Caco-2 (cell line): ENCODE results near the gene PM20D1. TPM values are rescaled to one million over a fixed set of nuclear protein-coding genes. Genes with fewer than 3 reads are reported as not detected.

Experiments used
- BruUV-seq: library from RNA; stranded (reverse); fragments of 400-500 nt; replicated peaks from 2 replicates; lab custom pipeline; 2021; lab: Mats Ljungman, UMichigan
- CTCF ChIA-PET: fragments of 300-600 bp; sonication (Branson Sonifier 250); formaldehyde crosslinking; loops from one replicate; lab custom pipeline; 2022; ENCODE audit warnings: antibody characterized with exemption; lab: Charles Lee
- POLR2A ChIA-PET: fragments of 300-600 bp; sonication (Branson Sonifier 250); formaldehyde crosslinking; loops from one replicate; lab custom pipeline; 2022; ENCODE audit warnings: antibody characterized with exemption; lab: Charles Lee
- DNase-seq, 2 experiments: peaks; one replicate each; pipeline versions ENCODE4 v3.0.0 to v3.0.0-alpha.2; 2020 to 2022
- H3K27me3 ChIP-seq: replicated peaks from 2 replicates; pipeline ENCODE4 v1.6.0; 2011; ENCODE audit warnings: low read length; ENCODE audit not compliant: control insufficient read depth, insufficient read depth
- H3K36me3 ChIP-seq: 2 replicates; pipeline ENCODE4 v1.5.1; 2011; ENCODE audit warnings: low read length; ENCODE audit not compliant: control insufficient read depth, insufficient read depth
- H3K4me1 ChIP-seq: fragments of 250-450 bp; sonication (Bioruptor Pico); 2 replicates; pipeline ENCODE4 v1.5.1; 2020; ENCODE audit warnings: mild to moderate bottlenecking
- H3K4me3 ChIP-seq: 2 replicates; pipeline ENCODE4 v1.5.1; 2011; ENCODE audit warnings: low read depth, mild to moderate bottlenecking, control low read depth, low read length
- H3K9me3 ChIP-seq: fragments of 250-450 bp; sonication (Bioruptor Pico); 2 replicates; pipeline ENCODE4 v1.5.1; 2020; ENCODE audit warnings: mild to moderate bottlenecking, moderate library complexity
- H3K27ac Mint-ChIP-seq: one replicate; pipeline ENCODE4 v1.8.0; 2022; ENCODE audit warnings: mixed read lengths; ENCODE audit not compliant: unreplicated experiment
- H3K27me3 Mint-ChIP-seq: one replicate; pipeline ENCODE4 v1.8.0; 2022; ENCODE audit warnings: mixed read lengths; ENCODE audit not compliant: insufficient read depth, unreplicated experiment
- H3K36me3 Mint-ChIP-seq: one replicate; pipeline ENCODE4 v1.8.0; 2022; ENCODE audit warnings: mild to moderate bottlenecking, mixed read lengths; ENCODE audit not compliant: insufficient read depth, unreplicated experiment
- H3K4me1 Mint-ChIP-seq: one replicate; pipeline ENCODE4 v1.8.0; 2022; ENCODE audit warnings: low read depth, mixed read lengths; ENCODE audit not compliant: unreplicated experiment
- H3K4me3 Mint-ChIP-seq: one replicate; pipeline ENCODE4 v1.8.0; 2022; ENCODE audit warnings: mild to moderate bottlenecking, moderate library complexity, mixed read lengths; ENCODE audit not compliant: unreplicated experiment
- H3K9me3 Mint-ChIP-seq: one replicate; pipeline ENCODE4 v1.8.0; 2022; ENCODE audit warnings: mixed read lengths; ENCODE audit not compliant: unreplicated experiment
- intact Hi-C: fragments of 100-400 bp; cut with micrococcal nuclease; formaldehyde crosslinking; loops from one replicate; pipeline ENCODE4 v1.10.0; 2022; ENCODE audit not compliant: unreplicated experiment
- total RNA-seq: library from RNA; stranded (reverse); gene quantifications from 2 replicates; pipeline ENCODE4 v1.2.3, GENCODE V29; 2022
- TF ChIP-seq, protein P1 (sequence below), 2 experiments: fragments of 200-600 bp in 1 of 2; IDR thresholded peaks; 1 replicate in 1 of 2; 2 replicates in 1 of 2; pipeline versions ENCODE4 v1.5.1 to v1.8.0; 2011 to 2022; ENCODE audit warnings: antibody characterized with exemption in 1 of 2, control low read depth in 1 of 2, inconsistent platforms in 1 of 2, low read depth in 1 of 2, low read length in 1 of 2, mild to moderate bottlenecking in 1 of 2, moderate library complexity in 1 of 2; ENCODE audit not compliant: insufficient read depth in 1 of 2, severe bottlenecking in 1 of 2, unreplicated experiment in 1 of 2

The PM20D1 gene
- total RNA-seq, 1 experiment from 2014 or later: not detected

DNA sequence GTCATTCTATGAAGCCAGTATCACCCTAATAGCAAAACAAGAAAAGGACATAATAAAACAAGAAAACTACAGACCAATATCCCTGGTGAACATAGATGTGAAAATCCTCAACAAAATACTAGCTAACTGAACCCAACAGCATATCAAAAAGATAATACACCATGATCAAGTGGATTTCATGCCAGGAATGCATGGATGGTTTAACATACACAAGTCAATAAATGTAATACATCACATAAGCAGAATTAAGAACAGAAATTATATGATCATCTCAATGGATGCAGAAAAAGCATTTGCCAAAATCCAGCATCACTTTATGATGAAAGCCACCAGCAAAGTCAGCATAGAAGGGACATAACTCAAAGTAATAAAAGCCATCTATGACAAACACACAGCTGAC is 6.5 kb upstream of the PM20D1 start:
- BruUV-seq: no TSS peak
- ChIA-PET CTCF (no interaction called here), POLR2A (no interaction called here)
- Mint-ChIP-seq H3K27me3 (peaks cover 3% of the 10 kb centered on the region), H3K9me3 (peaks cover 19% of the 10 kb centered on the region), H3K36me3 (no peaks in the 10 kb centered on the region), H3K4me3 (no peak overlapping the region), H3K4me1 (peaks cover 16% of the 10 kb centered on the region), H3K27ac (no peak overlapping the region)
- intact Hi-C loops: no loop called here
- TF ChIP-seq, protein P1, sequence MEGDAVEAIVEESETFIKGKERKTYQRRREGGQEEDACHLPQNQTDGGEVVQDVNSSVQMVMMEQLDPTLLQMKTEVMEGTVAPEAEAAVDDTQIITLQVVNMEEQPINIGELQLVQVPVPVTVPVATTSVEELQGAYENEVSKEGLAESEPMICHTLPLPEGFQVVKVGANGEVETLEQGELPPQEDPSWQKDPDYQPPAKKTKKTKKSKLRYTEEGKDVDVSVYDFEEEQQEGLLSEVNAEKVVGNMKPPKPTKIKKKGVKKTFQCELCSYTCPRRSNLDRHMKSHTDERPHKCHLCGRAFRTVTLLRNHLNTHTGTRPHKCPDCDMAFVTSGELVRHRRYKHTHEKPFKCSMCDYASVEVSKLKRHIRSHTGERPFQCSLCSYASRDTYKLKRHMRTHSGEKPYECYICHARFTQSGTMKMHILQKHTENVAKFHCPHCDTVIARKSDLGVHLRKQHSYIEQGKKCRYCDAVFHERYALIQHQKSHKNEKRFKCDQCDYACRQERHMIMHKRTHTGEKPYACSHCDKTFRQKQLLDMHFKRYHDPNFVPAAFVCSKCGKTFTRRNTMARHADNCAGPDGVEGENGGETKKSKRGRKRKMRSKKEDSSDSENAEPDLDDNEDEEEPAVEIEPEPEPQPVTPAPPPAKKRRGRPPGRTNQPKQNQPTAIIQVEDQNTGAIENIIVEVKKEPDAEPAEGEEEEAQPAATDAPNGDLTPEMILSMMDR (IDR thresholded peaks at IDR 0.05; ENCODE audit: insufficient read depth in 1 of 2, low read depth in 1 of 2, low read length in 1 of 2, severe bottlenecking in 1 of 2, unreplicated experiment in 1 of 2): no peak
- H3K4me3 ChIP-seq: no peak overlapping the region
- H3K36me3 ChIP-seq: no peaks in the 10 kb centered on the region
- 0 out of 2 replicates have a peak, but pooled peaks cover 7% of the 10 kb centered on the region for H3K4me1 ChIP-seq
- no peaks in the 10 kb centered on the region for H3K27me3 ChIP-seq
- H3K9me3 ChIP-seq: peaks cover 17% of the 10 kb centered on the region
- DNase-seq: no peak

DNA sequence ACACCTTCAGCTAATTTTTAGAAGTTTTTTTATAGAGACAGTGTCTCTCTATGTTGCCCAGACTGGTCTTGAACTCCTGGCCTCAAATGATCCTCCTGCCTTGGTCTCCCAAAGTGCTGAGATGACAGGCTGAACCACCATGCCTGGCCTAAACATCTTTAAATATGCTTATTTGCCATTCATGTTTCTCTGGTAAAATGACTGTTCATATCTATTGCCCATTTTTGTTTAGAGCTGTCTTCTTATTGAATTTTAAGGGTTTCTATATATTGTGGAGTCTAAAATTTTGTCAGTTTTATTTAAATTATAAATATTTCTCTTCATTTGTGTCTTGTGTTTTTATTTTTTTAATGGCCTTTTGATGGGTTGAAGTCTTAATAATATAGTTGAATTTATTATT is 3.0 kb upstream of the PM20D1 start:
- BruUV-seq: no TSS peak
- Mint-ChIP-seq H3K27ac (no peak overlapping the region), H3K4me3 (no peak overlapping the region), H3K27me3 (peaks cover 3% of the 10 kb centered on the region), H3K36me3 (no peaks in the 10 kb centered on the region), H3K9me3 (peaks cover 19% of the 10 kb centered on the region), H3K4me1 (peaks cover 10% of the 10 kb centered on the region)
- no peak overlapping the region for H3K4me3 ChIP-seq
- TF ChIP-seq, protein P1 (IDR thresholded peaks at IDR 0.05; ENCODE audit: insufficient read depth in 1 of 2, low read depth in 1 of 2, low read length in 1 of 2, severe bottlenecking in 1 of 2, unreplicated experiment in 1 of 2): no peak
- no peak for DNase-seq
- H3K36me3 ChIP-seq: no peaks in the 10 kb centered on the region
- POLR2A ChIA-PET: no interaction called here
- H3K4me1 ChIP-seq: 0 out of 2 replicates have a peak, but pooled peaks cover 2% of the 10 kb centered on the region
- intact Hi-C loops: no loop called here
- CTCF ChIA-PET: no interaction called here
- no peaks in the 10 kb centered on the region for H3K27me3 ChIP-seq
- H3K9me3 ChIP-seq: peaks cover 17% of the 10 kb centered on the region

DNA sequence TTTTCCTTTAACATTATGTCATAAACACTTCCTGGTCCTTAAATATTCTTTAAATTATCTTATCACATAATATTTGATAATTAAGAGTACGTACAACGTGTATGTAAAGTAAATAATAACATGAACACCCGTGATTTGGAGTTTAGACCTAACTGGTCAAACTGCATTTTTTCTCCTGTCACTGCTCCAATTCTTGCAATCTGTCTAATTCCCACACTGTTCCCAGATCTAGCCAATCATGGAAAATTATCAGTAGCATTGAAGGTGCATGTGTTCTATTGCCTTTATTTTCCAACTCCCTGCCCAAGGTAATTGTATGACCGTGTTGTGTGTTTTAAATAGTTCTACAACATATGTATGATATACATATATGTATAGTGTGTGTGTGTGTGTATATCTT is 2.1 kb upstream of the PM20D1 start:
- no peaks in the 10 kb centered on the region for H3K4me1 ChIP-seq

More for the DNA sequence above, 2.1 kb upstream of the PM20D1 start:
- H3K36me3 ChIP-seq: no peaks in the 10 kb centered on the region
- no TSS peak for BruUV-seq
- CTCF ChIA-PET: no interaction called here
- Mint-ChIP-seq H3K4me3 (no peak overlapping the region), H3K9me3 (peaks cover 18% of the 10 kb centered on the region), H3K27ac (no peak overlapping the region), H3K36me3 (no peaks in the 10 kb centered on the region), H3K27me3 (peaks cover 3% of the 10 kb centered on the region), H3K4me1 (peaks cover 5% of the 10 kb centered on the region)
- intact Hi-C loops: no loop called here
- H3K9me3 ChIP-seq: peaks cover 13% of the 10 kb centered on the region; the same call in 1 of the 2 replicates
- POLR2A ChIA-PET: no interaction called here
- TF ChIP-seq, protein P1 (IDR thresholded peaks at IDR 0.05; ENCODE audit: insufficient read depth in 1 of 2, low read depth in 1 of 2, low read length in 1 of 2, severe bottlenecking in 1 of 2, unreplicated experiment in 1 of 2): no peak
- H3K4me3 ChIP-seq: no peak overlapping the region
- no peak for DNase-seq
- H3K27me3 ChIP-seq: no peaks in the 10 kb centered on the region
